Endothelial cell of umbilical vein (primary cell): Measurements from ENCODE around the gene CBLN3. TPM values are rescaled to one million over a fixed set of nuclear protein-coding genes. Genes with fewer than 3 reads are reported as not detected.

Experiments used
- BruUV-seq: library from RNA; stranded (reverse); fragments of 400-500 nt; replicated peaks from 2 replicates; lab custom pipeline; 2021; lab: Mats Ljungman, UMichigan
- CTCF ChIA-PET: fragments of 300-600, 350-600 bp; sonication (Branson Sonifier 250); formaldehyde crosslinking; loops from one replicate; lab custom pipeline; 2021; ENCODE audit warnings: antibody characterized with exemption, inconsistent platforms; lab: Charles Lee
- POLR2A ChIA-PET: fragments of 300-600, 350-600 bp; sonication (Branson Sonifier 250); formaldehyde crosslinking; loops from one replicate; lab custom pipeline; 2021; ENCODE audit warnings: antibody characterized with exemption, inconsistent platforms; lab: Charles Lee
- DNase-seq: peaks from one replicate; pipeline ENCODE4 v3.0.0-alpha.2; 2011; ENCODE audit warnings: low read depth, low spot score
- FAIRE-seq: peaks from 2 replicates; lab custom pipeline; 2011; peaks lifted over from hg19 to GRCh38; lab: Jason Lieb, UNC
- H2AFZ ChIP-seq: 2 replicates; pipeline ENCODE4 v1.6.0; 2012; ENCODE audit warnings: low read depth, low read length, control low read depth, inconsistent platforms
- H3K27ac ChIP-seq: 2 replicates; pipeline ENCODE4 v1.5.1; 2011; ENCODE audit warnings: low read depth, mild to moderate bottlenecking, control low read depth, low read length, moderate library complexity; ENCODE audit not compliant: insufficient read depth
- H3K27me3 ChIP-seq, 2 experiments: 2 replicates each; pipeline versions ENCODE4 v1.6.0 to v1.6.1; 2011; ENCODE audit warnings: low read length in 2 of 2, mixed read lengths in 1 of 2; ENCODE audit not compliant: control insufficient read depth in 2 of 2, insufficient read depth in 2 of 2
- H3K36me3 ChIP-seq, 2 experiments: 2 replicates in 1 of 2; 3 replicates in 1 of 2; pipeline ENCODE4 v1.5.1; 2011; ENCODE audit warnings: low read length in 2 of 2, mild to moderate bottlenecking in 1 of 2, moderate library complexity in 1 of 2; ENCODE audit not compliant: control insufficient read depth in 2 of 2, insufficient read depth in 2 of 2; ENCODE audit errors: extremely low read depth in 1 of 2
- H3K4me1 ChIP-seq: 3 replicates; pipeline ENCODE4 v1.5.1; 2011; ENCODE audit warnings: mild to moderate bottlenecking, low read length; ENCODE audit not compliant: control insufficient read depth, insufficient read depth; ENCODE audit errors: extremely low read depth
- H3K4me2 ChIP-seq: 2 replicates; pipeline ENCODE4 v1.6.1; 2011; ENCODE audit warnings: low read length, control low read depth, mixed read lengths; ENCODE audit not compliant: insufficient read depth
- H3K4me3 ChIP-seq, 3 experiments: fragments of 200-600 bp in 1 of 3; sonication (generic), shearing (Covaris generic) in 1 of 3; replicated peaks in 1 of 3; 2 replicates each; pipeline ENCODE4 v1.5.1; 2011 to 2016; ENCODE audit warnings: control low read depth in 3 of 3, low read length in 3 of 3, mild to moderate bottlenecking in 2 of 3, inconsistent platforms in 1 of 3, low read depth in 1 of 3, moderate library complexity in 1 of 3; ENCODE audit not compliant: insufficient read depth in 1 of 3
- H3K79me2 ChIP-seq: 2 replicates; pipeline ENCODE4 v1.6.0; 2012; ENCODE audit warnings: low read length, inconsistent platforms; ENCODE audit not compliant: control insufficient read depth, insufficient read depth
- H3K9ac ChIP-seq: replicated peaks from 2 replicates; pipeline ENCODE3; 2011; ENCODE audit warnings: low read length, control low read depth; ENCODE audit not compliant: insufficient read depth; ENCODE audit errors: extremely low read depth
- H3K9me1 ChIP-seq: replicated peaks from 3 replicates; pipeline ENCODE4 v1.6.0; 2011; ENCODE audit warnings: mild to moderate bottlenecking, low read length; ENCODE audit not compliant: control insufficient read depth, insufficient read depth; ENCODE audit errors: extremely low read depth
- H3K9me3 ChIP-seq: replicated peaks from 2 replicates; pipeline ENCODE4 v1.5.1; 2012; ENCODE audit warnings: low read length, inconsistent platforms; ENCODE audit not compliant: control insufficient read depth, insufficient read depth
- H4K20me1 ChIP-seq: replicated peaks from 2 replicates; pipeline ENCODE3; 2011; ENCODE audit warnings: mild to moderate bottlenecking, low read length; ENCODE audit not compliant: control insufficient read depth, insufficient read depth; ENCODE audit errors: extremely low read depth
- CTCF ChIP-seq, 2 donors: IDR thresholded peaks; 1 replicate in 1 of 2; 2 replicates in 1 of 2; pipeline ENCODE4 v1.5.1; 2011; ENCODE audit warnings: low read length in 2 of 2, mild to moderate bottlenecking in 2 of 2, moderate library complexity in 2 of 2, control low read depth in 1 of 2, inconsistent platforms in 1 of 2, low read depth in 1 of 2; ENCODE audit not compliant: insufficient read depth in 1 of 2; ENCODE audit errors: extremely low read depth in 1 of 2
- EZH2 ChIP-seq: IDR thresholded peaks from 2 replicates; pipeline ENCODE4 v1.6.1; 2012; ENCODE audit warnings: borderline replicate concordance, low read depth, mild to moderate bottlenecking, moderate library complexity, low read length, inconsistent platforms; ENCODE audit not compliant: severe bottlenecking
- FOS ChIP-seq: IDR thresholded peaks from 2 replicates; pipeline ENCODE4 v1.6.1; 2011; ENCODE audit warnings: mild to moderate bottlenecking, low read length, moderate library complexity, borderline replicate concordance; ENCODE audit not compliant: insufficient read depth
- GATA2 ChIP-seq: IDR thresholded peaks from 2 replicates; pipeline ENCODE4 v1.7.0; 2011; ENCODE audit warnings: low read depth, mild to moderate bottlenecking, moderate library complexity, mixed read lengths, low read length; ENCODE audit not compliant: insufficient read length, insufficient read depth
- JUN ChIP-seq: IDR thresholded peaks from 2 replicates; pipeline ENCODE4 v1.6.1; 2011; ENCODE audit warnings: borderline replicate concordance, low read depth; ENCODE audit not compliant: insufficient read length, insufficient read depth
- MAX ChIP-seq: IDR thresholded peaks from 2 replicates; pipeline ENCODE4 v1.6.1; 2011; ENCODE audit not compliant: insufficient read depth, insufficient read length
- MYC ChIP-seq: IDR thresholded peaks from one replicate; pipeline ENCODE4 v1.6.1; 2011; ENCODE audit warnings: mild to moderate bottlenecking, low read depth, low read length
- POLR2A ChIP-seq: IDR thresholded peaks from 2 replicates; pipeline ENCODE4 v1.6.1; 2012; ENCODE audit warnings: low read depth, mild to moderate bottlenecking, control low read depth, low read length
- POLR2AphosphoS5 ChIP-seq: IDR thresholded peaks from 2 replicates; pipeline ENCODE4 v1.6.1; 2012; ENCODE audit warnings: low read depth, mild to moderate bottlenecking, control low read depth, low read length, moderate library complexity; ENCODE audit not compliant: insufficient read depth
- dilution Hi-C: fragments of 300-500 bp; cut with MboI; formaldehyde crosslinking; loops from one replicate; pipeline ENCODE4 v1.15.0; 2019; ENCODE audit warnings: low sequenced_read_pairs; ENCODE audit not compliant: extremely low pct_ligation_motif_present
- intact Hi-C: fragments of 100-400 bp; cut with micrococcal nuclease; formaldehyde crosslinking; loops from one replicate; pipeline ENCODE4 v1.10.0; 2022
- polyA plus RNA-seq, 4 experiments: library from polyadenylated mRNA; depleted of rRNA in 3 of 4; stranded (reverse) in 3 of 4; unstranded in 1 of 4; fragments of >200 nt; gene quantifications; 2 replicates each; pipeline versions ENCODE4 v1.2.1 to v1.2.3, GENCODE V29; 2011 to 2012; ENCODE audit warnings: missing spikeins in 1 of 4
- total RNA-seq: library from RNA; stranded (reverse); gene quantifications from 2 replicates; pipeline ENCODE4 v1.2.3, GENCODE V29; 2021

Gene CBLN3
- total and polyA plus RNA-seq, 2 donors (not counting 3 experiments of a cell fraction or from before 2014, with no cell fraction given) = 7.9 to 8.6 TPM

- peak overlapping the region; percentile 5 for H3K4me2 ChIP-seq
- no peak overlapping the region for H3K4me3 ChIP-seq
- H3K27ac ChIP-seq = peak overlapping the region; percentile 45
- peaks cover 13 to 29% of the 10 kb centered on the region in 2 experiments for H3K36me3 ChIP-seq
- DNase-seq = no peak
- ChIA-PET POLR2A (no interaction called here), CTCF (interaction anchor here (1.3 to 10.2 kb wide), 7 partner anchors 72 to 141 kb away, joined by 3 to 811 read pairs (median 22); partner anchors contain the start of genes ADCY4, CIDEB, LTB4R and LTB4R2)
- no peak overlapping the region for H3K9ac ChIP-seq
- no peak for TF ChIP-seq EZH2
- intact Hi-C loops = no loop called here
- no peak overlapping the region for H2AFZ ChIP-seq
- no TSS peak for BruUV-seq
- H3K79me2 ChIP-seq = peaks cover 6% of the 10 kb centered on the region
- no peaks in the 10 kb centered on the region for H3K9me1 ChIP-seq
- dilution Hi-C loops = no loop called here
- peaks cover 40% of the 10 kb centered on the region for H3K4me1 ChIP-seq
- H4K20me1 ChIP-seq = no peaks in the 10 kb centered on the region
- FAIRE-seq = no peak
- H3K9me3 ChIP-seq = no peaks in the 10 kb centered on the region
- H3K27me3 ChIP-seq = no peaks in the 10 kb centered on the region
Observed at GRCh38 chr14:24437736-24438067, 8.2 kb upstream of the CBLN3 start.

- peak; percentile 69 for FAIRE-seq
- no peak for TF ChIP-seq CTCF (IDR thresholded peaks at IDR 0.05; ENCODE audit: extremely low read depth in 1 of 2, insufficient read depth in 1 of 2, low read depth in 1 of 2, low read length in 2 of 2)
- TF ChIP-seq EZH2 = no peak
- no peak for TF ChIP-seq POLR2AphosphoS5
- no peak for TF ChIP-seq MAX
- TF ChIP-seq JUN = no peak
- TF ChIP-seq MYC = no peak
- TF ChIP-seq FOS = no peak
- TF ChIP-seq GATA2 = no peak
- TF ChIP-seq POLR2A = no peak
- H3K9ac ChIP-seq = no peak overlapping the region
- H3K4me2 ChIP-seq = peak overlapping the region; percentile 5
- no peaks in the 10 kb centered on the region for H4K20me1 ChIP-seq
- H3K36me3 ChIP-seq = peaks cover 13 to 35% of the 10 kb centered on the region in 2 experiments
- BruUV-seq = no TSS peak
- CTCF ChIA-PET = interaction anchor here (0.7 to 10.2 kb wide), 23 partner anchors 12 to 194 kb away, joined by 3 to 811 read pairs (median 7); partner anchors contain the start of genes ADCY4, CIDEB, LTB4R and LTB4R2
- dilution Hi-C loops (no loop called here), intact Hi-C loops (no loop called here)
- no peaks in the 10 kb centered on the region for H3K9me3 ChIP-seq
- POLR2A ChIA-PET = interaction anchor here (0.8 to 2.4 kb wide), 3 partner anchors 71 to 104 kb away, joined by 3 to 7 read pairs (median 3); no protein-coding TSS in a partner anchor
- H2AFZ ChIP-seq = no peak overlapping the region
- no peak overlapping the region for H3K4me3 ChIP-seq
- peaks cover 11% of the 10 kb centered on the region for H3K79me2 ChIP-seq
- H3K27me3 ChIP-seq = no peaks in the 10 kb centered on the region
- H3K27ac ChIP-seq = peak overlapping the region; percentile 45
- no peaks in the 10 kb centered on the region for H3K9me1 ChIP-seq
- H3K4me1 ChIP-seq = peaks cover 43% of the 10 kb centered on the region
- DNase-seq = peak; percentile 22
Observed at GRCh38 chr14:24437020-24437735, 7.7 kb upstream of the CBLN3 start.
